Astrocyte of the cerebellum (primary cell): Measurements from ENCODE around the gene RBM48.

Source experiments
- DNase-seq: peaks from one replicate; pipeline ENCODE4 v3.0.0-alpha.2; 2011; ENCODE audit warnings: low read depth
- H3K4me3 ChIP-seq: 2 replicates; pipeline ENCODE4 v1.5.1; 2011; ENCODE audit warnings: mild to moderate bottlenecking, low read depth, low read length, moderate library complexity
- CTCF ChIP-seq: IDR thresholded peaks from 2 replicates; pipeline ENCODE4 v1.5.1; 2012; ENCODE audit warnings: low read length, low read depth, moderate library complexity, mild to moderate bottlenecking; ENCODE audit errors: missing control alignments
- in situ Hi-C: cut with HindIII; loops from 2 replicates; pipeline ENCODE4 v1.10.0; 2017; ENCODE audit warnings: low sequenced_read_pairs

RBM48 gene

GRCh38 chr7:92513167-92513902, 15.3 kb upstream of the RBM48 start:
- in situ Hi-C loops = no loop called here
- no peak for TF ChIP-seq CTCF
- no peak overlapping the region for H3K4me3 ChIP-seq
- DNase-seq = no peak

- H3K4me3 ChIP-seq = no peak overlapping the region
- no peak for TF ChIP-seq CTCF
- in situ Hi-C loops = no loop called here
- no peak for DNase-seq
These were observed 11.0 kb upstream of the RBM48 start for GRCh38 chr7:92517631-92518030.

- no peak overlapping the region for H3K4me3 ChIP-seq
- DNase-seq = no peak
- TF ChIP-seq CTCF = no peak
- in situ Hi-C loops = no loop called here
These were observed 8.6 kb upstream of the RBM48 start for GRCh38 chr7:92520024-92520423.

- no peak overlapping the region for H3K4me3 ChIP-seq
- in situ Hi-C loops = no loop called here
- TF ChIP-seq CTCF = no peak
- no peak for DNase-seq
These were observed 5.5 kb upstream of the RBM48 start for GRCh38 chr7:92523110-92523509.

GRCh38 chr7:92527300-92528187, 1.1 kb upstream of the RBM48 start:
- peak; percentile 31 for TF ChIP-seq CTCF
- DNase-seq = peak; percentile 5

GRCh38 chr7:92528958-92529264, 316 bp downstream of the RBM48 start:
- no peak for TF ChIP-seq CTCF
- in situ Hi-C loops = no loop called here

More at GRCh38 chr7:92527300-92528187, 1.1 kb upstream of the RBM48 start:
- in situ Hi-C loops = no loop called here
- H3K4me3 ChIP-seq = peak overlapping the region; percentile 76

More at GRCh38 chr7:92528958-92529264, 316 bp downstream of the RBM48 start:
- peak overlapping the region; percentile 76 for H3K4me3 ChIP-seq
- no peak for DNase-seq
